Erythroblast (primary cell): ENCODE data around the gene AKAP6.

Source experiments
- DNase-seq, 2 experiments: peaks; one replicate each; lab custom pipeline; 2025; lab: John Stamatoyannopoulos, UW
- GATA1 ChIP-seq: IDR thresholded peaks from 2 replicates; pipeline ENCODE4 v1.6.1; 2011; ENCODE audit warnings: low read depth, mild to moderate bottlenecking, control low read depth, low read length, moderate library complexity
- POLR2A ChIP-seq: IDR thresholded peaks from 2 replicates; pipeline ENCODE4 v1.6.1; 2011; ENCODE audit warnings: mild to moderate bottlenecking, low read length

Gene AKAP6

GRCh38 chr14:32495435-32495734 is 166.3 kb downstream of the AKAP6 start:
- TF ChIP-seq POLR2A: no peak
- no peak for TF ChIP-seq GATA1
- no peak for DNase-seq

DNA sequence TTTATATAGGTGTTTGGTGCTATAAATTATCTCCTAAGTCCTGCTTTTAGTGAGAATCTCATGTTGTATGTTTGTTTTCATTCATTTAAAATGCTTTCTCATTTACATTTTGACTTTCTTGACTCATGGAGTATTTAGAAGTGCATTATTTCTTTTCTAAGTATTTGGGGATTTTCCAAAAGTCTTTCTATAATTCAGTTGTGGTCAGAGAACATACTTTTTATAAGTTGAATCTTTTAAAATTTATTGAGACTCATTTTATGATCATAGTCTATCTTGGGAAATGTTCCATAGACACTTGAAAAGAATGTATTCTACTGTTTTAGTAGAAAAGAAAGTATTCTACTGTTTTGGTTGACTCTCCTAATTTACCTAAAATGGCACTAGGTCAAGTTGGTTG is 168.2 kb downstream of the AKAP6 start:
- DNase-seq: no peak
- no peak for TF ChIP-seq GATA1
- TF ChIP-seq POLR2A: no peak

DNA sequence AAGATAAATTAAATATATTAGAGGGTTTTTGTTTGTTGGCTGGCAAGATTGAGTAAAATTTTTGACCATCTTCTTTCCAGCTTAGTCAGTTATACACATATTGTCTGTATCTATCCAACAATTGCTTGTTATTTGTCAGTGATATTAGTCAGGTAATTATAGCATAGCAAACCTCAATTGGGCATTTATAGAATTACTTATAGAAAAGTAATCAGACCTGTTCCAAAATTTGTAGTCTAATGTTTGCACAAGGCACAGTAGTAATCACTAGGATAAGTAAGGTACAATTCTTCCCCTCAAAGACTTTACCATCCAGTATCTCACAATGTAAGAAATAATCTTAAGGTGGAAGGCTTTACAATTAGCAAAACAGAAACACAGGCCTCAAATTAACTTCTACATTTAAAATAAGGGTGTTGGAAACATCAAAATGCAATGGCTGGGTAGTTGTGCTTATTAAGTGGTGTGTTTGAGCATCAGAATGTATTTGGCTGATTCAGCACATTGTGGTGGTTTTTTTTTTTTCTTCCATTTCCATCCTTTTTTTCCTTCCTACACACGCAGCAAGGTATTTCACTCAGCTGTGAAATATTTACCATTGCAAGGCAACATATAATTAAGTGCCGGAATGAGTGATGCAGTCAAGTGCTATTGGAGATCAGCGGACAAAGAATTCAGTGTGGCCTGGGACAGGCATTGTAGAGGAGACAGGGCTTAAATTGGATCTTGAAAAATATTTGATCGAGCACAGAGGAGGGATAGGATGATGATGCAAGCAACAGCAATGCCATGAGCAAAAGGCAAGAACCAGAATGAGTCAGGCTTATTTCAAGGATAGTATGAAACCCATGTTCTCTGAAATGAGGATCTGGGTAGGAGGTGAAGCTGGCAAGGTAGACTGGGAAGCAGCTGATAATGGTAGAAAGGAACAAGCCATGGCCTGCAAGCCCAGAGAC is 178.2 kb downstream of the AKAP6 start:
- DNase-seq: peak; percentile 8 to 72
- no peak for TF ChIP-seq GATA1
- TF ChIP-seq POLR2A: no peak

GRCh38 chr14:32508281-32508680 is 179.2 kb downstream of the AKAP6 start:
- peak in 1 of 2 experiments; percentile 33 for DNase-seq
- TF ChIP-seq GATA1 (no peak), POLR2A (no peak)

DNA sequence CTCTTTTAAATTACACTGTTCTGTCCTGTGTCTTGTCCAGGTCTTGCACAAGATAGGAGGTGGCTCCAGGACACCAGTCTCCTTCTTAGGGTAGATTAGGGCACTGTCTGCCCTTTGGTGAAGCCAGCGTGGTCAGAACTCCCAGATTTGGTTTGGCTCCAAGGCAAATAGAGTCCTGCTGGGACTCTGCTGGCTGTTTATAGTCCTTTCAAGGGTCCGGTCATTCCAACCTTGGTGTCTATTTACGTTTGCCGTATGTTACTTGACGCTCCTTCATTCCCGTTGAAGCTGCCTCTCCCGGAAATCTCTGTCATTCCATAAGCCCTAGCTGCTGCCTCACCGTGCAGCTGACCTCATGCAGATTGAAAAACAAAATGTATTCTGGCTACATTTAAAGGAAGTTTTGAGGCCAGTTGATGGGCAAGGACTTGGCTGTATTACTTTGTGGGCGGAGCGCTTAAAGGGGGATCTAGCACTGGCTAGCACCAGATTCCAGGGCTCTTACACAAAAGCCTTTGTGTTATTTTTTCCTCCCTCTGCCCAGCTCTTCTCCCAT is 180.6 kb downstream of the AKAP6 start:
- DNase-seq: no peak
- no peak for TF ChIP-seq POLR2A
- TF ChIP-seq GATA1: no peak

- no peak for DNase-seq
- TF ChIP-seq POLR2A (no peak), GATA1 (no peak)
Observed at GRCh38 chr14:32510815-32511214, 181.7 kb downstream of the AKAP6 start.

- TF ChIP-seq GATA1: no peak
- TF ChIP-seq POLR2A: no peak
- DNase-seq: no peak
Observed at GRCh38 chr14:32512348-32512747, 183.2 kb downstream of the AKAP6 start.

- no peak for DNase-seq
- TF ChIP-seq POLR2A: no peak
- TF ChIP-seq GATA1: no peak
Observed at GRCh38 chr14:32512813-32513212, 183.7 kb downstream of the AKAP6 start.

- DNase-seq: peak in 1 of 2 experiments; percentile 3
- TF ChIP-seq POLR2A (no peak), GATA1 (no peak)
Observed at GRCh38 chr14:32513571-32514009, 184.5 kb downstream of the AKAP6 start.

DNA sequence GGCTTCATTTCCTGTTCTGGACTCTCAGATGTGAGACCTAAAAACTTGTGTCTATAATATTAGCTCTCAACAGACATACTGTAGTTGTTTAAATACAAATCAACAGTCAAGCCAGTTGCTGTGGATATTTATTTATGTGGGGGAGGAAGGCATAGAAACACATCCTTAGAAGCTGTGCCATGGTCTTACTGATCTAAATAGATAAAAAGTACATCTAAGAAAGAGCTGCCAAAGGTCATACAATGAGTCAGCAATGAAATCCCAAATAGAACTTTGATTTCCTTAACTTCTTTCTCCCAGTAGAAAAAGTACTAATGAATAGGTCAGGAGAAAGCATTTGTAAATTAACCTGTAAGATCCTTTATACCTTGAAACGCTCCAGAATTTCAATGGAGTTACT is 185.1 kb downstream of the AKAP6 start:
- TF ChIP-seq POLR2A (no peak), GATA1 (no peak)

GRCh38 chr14:32514681-32515080 is 185.6 kb downstream of the AKAP6 start:
- DNase-seq: no peak
- TF ChIP-seq GATA1 (no peak), POLR2A (no peak)

More for the DNA sequence above, 185.1 kb downstream of the AKAP6 start:
- DNase-seq: no peak

DNA sequence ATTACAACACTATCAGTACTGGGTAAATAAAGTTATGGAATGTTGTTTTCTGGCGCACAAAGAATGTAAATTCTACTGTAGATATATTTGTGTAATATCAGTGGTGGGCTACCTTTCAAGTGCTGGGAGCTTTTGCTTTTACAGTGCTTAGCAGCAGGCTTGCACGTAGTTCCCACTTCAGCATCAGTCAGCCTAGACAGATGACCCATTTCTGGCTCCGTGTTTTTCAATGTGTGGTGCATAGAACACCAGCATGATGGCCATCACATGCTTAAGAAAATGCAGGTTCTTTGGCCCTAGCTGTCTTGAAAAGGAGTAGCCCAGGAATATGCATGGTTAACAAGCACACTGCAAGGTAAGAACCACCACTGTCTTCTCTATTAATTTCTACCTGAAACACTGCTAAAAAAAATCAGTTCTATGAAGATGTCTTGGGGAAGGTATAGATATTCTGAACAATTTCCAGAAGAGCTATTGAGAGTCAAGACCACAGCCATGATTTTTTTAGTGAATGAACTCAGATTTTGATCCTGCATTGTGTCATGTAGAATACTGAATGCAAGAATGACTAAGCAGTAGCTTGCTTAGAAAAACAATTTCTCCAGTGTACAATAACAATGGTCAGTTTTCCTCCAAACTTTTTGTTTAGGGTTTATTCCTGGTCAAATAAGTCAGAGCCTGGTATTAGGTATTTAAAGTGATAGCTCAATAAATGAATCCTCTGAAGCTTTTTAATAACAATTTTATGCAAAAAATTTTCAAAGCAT is 195.7 kb downstream of the AKAP6 start:
- TF ChIP-seq POLR2A: no peak
- no peak for TF ChIP-seq GATA1
- DNase-seq: no peak

DNA sequence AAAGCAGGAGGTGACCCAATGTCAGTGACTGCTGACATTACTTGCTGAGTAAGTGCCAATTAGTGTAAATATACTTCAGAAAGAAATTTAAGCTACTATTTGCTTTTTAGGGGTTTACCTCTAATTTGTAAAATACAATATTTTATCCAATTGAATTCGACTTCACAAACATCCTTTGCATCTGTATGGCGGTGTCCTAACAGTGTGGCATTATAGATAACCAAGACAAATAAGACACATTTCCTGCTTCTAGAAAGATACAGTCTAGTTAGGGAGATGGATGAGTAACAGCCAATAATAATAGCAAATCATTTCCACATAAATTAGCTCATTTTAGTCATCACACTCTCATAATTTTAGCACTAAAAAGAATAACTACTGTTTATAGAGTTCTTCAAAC is 196.5 kb downstream of the AKAP6 start:
- no peak for TF ChIP-seq POLR2A
- TF ChIP-seq GATA1: no peak
- no peak for DNase-seq

GRCh38 chr14:32530800-32531199 is 201.7 kb downstream of the AKAP6 start:
- DNase-seq: no peak
- TF ChIP-seq GATA1 (no peak), POLR2A (no peak)
